ENCODE data around the gene ADARB2. TPM values are rescaled to one million over a fixed set of nuclear protein-coding genes. Genes with fewer than 3 reads are reported as not detected.

ADARB2 gene
- polyA plus RNA-seq, 1 of the 3 experiments (the other 2 are of a cell fraction), result not detected

- WGBS (ENCODE audit: low lambda C conversion rate), result 21% methylated on average over 5 of the region's 5 CpGs
- POLR2A ChIA-PET, result interaction anchor here (0.6 kb wide), 1 partner anchor 267 kb away, joined by 5 read pairs; no protein-coding TSS in a partner anchor
Measured at GRCh38 chr10:1687190-1687589, 50.1 kb downstream of the ADARB2 start.

More at GRCh38 chr10:1687190-1687589, 50.1 kb downstream of the ADARB2 start:
- no peak overlapping the region for H3K4me2 ChIP-seq
- no peak overlapping the region for H3K4me3 ChIP-seq (ENCODE audit: low read depth in 2 of 2, low read length in 1 of 2)
- H3K4me1 ChIP-seq (ENCODE audit: control insufficient read depth in 1 of 2, insufficient read depth in 2 of 2, low read depth in 1 of 2, low read length in 1 of 2), result no peaks in the 10 kb centered on the region
- H3K79me2 ChIP-seq (ENCODE audit: insufficient read depth), result no peaks in the 10 kb centered on the region
- TF ChIP-seq REST (IDR thresholded peaks at IDR 0.05; ENCODE audit: low read depth, low read length) (no peak), SMC3 (IDR thresholded peaks at IDR 0.05; ENCODE audit: low read depth, low read length) (no peak), CHD2 (IDR thresholded peaks at IDR 0.05; ENCODE audit: low read length, partially characterized antibody) (no peak), YY1 (IDR thresholded peaks at IDR 0.05; ENCODE audit: low read depth) (no peak), NFIC (IDR thresholded peaks at IDR 0.05; ENCODE audit: borderline replicate concordance) (no peak), TCF12 (IDR thresholded peaks at IDR 0.05) (no peak), USF2 (IDR thresholded peaks at IDR 0.05; ENCODE audit: borderline replicate concordance, low read depth, low read length) (no peak), SIN3A (IDR thresholded peaks at IDR 0.05; ENCODE audit: borderline replicate concordance, low read depth, low read length) (no peak), GATA2 (CRISPR knock-in tag; IDR thresholded peaks at IDR 0.05) (no peak), MEF2A (IDR thresholded peaks at IDR 0.05; ENCODE audit: borderline replicate concordance, low read depth) (no peak), RXRA (IDR thresholded peaks at IDR 0.05; ENCODE audit: borderline replicate concordance, low read depth) (no peak), EP300 (IDR thresholded peaks at IDR 0.05; ENCODE audit: borderline replicate concordance in 1 of 2, low read depth in 1 of 2, low read length in 1 of 2) (no peak), TAF1 (IDR thresholded peaks at IDR 0.05; ENCODE audit: borderline replicate concordance, low read depth, low read length) (no peak), RFX5 (IDR thresholded peaks at IDR 0.05; ENCODE audit: low read length) (no peak), NRF1 (IDR thresholded peaks at IDR 0.05; ENCODE audit: low read depth, low read length) (no peak), MXI1 (IDR thresholded peaks at IDR 0.05; ENCODE audit: low read depth, low read length) (no peak)
- TF ChIP-seq, protein P1, sequence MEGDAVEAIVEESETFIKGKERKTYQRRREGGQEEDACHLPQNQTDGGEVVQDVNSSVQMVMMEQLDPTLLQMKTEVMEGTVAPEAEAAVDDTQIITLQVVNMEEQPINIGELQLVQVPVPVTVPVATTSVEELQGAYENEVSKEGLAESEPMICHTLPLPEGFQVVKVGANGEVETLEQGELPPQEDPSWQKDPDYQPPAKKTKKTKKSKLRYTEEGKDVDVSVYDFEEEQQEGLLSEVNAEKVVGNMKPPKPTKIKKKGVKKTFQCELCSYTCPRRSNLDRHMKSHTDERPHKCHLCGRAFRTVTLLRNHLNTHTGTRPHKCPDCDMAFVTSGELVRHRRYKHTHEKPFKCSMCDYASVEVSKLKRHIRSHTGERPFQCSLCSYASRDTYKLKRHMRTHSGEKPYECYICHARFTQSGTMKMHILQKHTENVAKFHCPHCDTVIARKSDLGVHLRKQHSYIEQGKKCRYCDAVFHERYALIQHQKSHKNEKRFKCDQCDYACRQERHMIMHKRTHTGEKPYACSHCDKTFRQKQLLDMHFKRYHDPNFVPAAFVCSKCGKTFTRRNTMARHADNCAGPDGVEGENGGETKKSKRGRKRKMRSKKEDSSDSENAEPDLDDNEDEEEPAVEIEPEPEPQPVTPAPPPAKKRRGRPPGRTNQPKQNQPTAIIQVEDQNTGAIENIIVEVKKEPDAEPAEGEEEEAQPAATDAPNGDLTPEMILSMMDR (IDR thresholded peaks at IDR 0.05), result no peak
- TF ChIP-seq, protein P2, sequence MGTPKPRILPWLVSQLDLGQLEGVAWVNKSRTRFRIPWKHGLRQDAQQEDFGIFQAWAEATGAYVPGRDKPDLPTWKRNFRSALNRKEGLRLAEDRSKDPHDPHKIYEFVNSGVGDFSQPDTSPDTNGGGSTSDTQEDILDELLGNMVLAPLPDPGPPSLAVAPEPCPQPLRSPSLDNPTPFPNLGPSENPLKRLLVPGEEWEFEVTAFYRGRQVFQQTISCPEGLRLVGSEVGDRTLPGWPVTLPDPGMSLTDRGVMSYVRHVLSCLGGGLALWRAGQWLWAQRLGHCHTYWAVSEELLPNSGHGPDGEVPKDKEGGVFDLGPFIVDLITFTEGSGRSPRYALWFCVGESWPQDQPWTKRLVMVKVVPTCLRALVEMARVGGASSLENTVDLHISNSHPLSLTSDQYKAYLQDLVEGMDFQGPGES (IDR thresholded peaks at IDR 0.05; ENCODE audit: low read depth, low read length), result no peak
- H3F3A ChIP-seq (replicated peaks; ENCODE audit: insufficient read depth), result no peaks in the 10 kb centered on the region
- no peak for DNase-seq
- no peak overlapping the region for H3K27ac ChIP-seq (ENCODE audit: low read depth in 2 of 2, low read length in 1 of 2)
- CTCF ChIA-PET, result interaction anchor here (0.8 kb wide), 1 partner anchor 12 kb away, joined by 3 read pairs; no protein-coding TSS in a partner anchor
- H4K20me1 ChIP-seq (ENCODE audit: insufficient read depth), result no peaks in the 10 kb centered on the region
- H3K36me3 ChIP-seq (replicated peaks in 1 of 2; ENCODE audit: control insufficient read depth in 1 of 2, insufficient read depth in 2 of 2, low read length in 1 of 2), result no peaks in the 10 kb centered on the region
- no peaks in the 10 kb centered on the region for H3K27me3 ChIP-seq (ENCODE audit: insufficient read depth)
- no peaks in the 10 kb centered on the region for H3K9me3 ChIP-seq
- no peak overlapping the region for H2AFZ ChIP-seq (ENCODE audit: low read depth)
- H3K9ac ChIP-seq, result no peak overlapping the region
- H3K9me2 ChIP-seq, result no peaks in the 10 kb centered on the region
